ENCODE results near the gene NOS2.
A peak's percentile ranks its signal among the peaks of the same experiment; 100 is the strongest.

The NOS2 gene

DNA sequence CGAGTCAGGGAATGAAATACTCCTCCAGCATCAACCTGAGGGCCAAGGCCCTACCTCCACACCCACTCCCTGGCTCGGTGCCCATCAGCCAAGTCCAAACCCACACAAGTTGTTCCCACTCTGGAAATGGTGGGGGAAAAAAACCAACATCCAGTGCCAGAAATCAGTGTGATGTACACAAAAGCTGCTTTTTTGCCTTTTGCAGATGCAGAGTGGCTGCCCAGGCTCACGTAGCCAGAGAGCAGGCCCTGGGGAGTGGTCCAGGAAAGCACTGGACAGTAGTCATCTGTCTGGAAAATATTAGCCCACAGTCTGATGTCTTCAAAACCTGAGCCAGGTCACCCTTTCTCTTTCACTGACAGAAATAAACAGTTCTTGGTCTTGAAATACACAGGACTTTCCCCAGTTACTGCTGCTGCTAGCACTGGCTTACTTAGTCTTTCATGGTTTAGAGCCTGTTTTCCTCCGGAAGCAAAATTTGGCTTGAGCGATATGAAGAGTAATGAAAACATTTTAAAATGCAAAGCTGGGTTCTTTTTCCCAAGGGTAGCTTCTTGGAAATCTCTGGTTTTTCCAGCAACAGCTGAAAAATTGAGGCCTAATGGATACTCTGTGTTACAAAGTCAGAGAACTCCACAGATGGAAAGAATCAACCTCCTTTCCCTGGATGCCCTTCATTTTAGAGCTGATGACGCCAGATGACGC is 18.2 kb upstream of the NOS2 start:
- peak; percentile 53 for DNase-seq

DNA sequence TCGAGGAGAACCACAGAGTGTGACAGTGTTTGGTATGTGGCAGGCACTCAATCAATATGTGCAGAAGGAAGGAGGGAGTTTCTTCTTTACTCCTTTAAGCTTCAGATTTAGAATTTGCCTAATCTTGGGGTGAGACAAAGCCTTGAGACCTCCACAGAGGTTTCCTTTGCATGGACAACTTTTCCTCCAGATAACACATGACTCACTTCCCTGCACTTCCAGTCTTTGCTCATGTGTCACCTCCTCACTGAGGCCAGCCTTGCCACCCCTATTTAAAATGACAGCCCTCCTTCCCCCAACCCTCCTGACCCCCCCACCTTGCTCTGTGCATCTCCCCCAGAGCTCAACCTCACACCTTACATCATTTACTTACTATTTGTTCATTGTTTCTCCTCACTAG is 17.4 kb upstream of the NOS2 start:
- no peak for DNase-seq

DNA sequence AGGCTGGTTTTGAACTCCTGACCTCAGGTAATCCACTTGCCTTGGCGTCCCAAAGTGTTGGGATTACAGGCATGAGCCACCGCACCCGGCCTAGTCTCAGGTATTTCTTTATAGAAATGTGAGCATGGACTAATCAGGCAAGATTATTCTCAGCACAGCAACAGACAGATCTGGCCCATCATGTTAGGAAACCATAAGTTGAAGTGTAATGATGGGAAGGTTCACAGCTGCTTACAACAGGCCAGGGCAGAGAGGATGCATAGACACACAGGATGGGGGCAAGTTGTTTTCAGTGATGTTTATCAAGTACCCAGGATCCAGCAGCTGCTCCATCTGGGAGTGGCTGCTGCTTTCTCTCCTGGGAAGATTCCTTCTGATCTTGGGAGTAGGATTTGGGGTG is 16.6 kb upstream of the NOS2 start:
- DNase-seq, result peak; percentile 11

DNA sequence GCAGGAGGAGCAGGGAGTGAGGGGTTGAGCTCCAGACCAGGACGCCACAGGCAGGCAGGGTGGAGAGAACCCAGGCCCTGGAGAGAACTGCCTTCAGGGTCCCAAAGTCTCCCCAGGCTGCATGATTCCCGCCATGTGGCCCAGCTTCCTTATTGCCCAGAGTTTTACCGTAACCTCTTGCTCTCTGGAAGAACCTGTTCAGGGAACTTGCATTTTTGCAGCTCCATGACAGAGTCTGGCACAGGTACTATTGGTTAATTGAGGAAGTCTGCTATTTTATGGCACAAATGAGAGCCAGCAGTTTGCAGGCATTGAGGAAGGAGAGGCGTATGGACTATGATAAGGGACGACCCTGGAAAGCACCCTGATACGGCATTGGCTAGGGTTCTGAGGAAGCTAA is 11.6 kb upstream of the NOS2 start:
- DNase-seq, result no peak

DNA sequence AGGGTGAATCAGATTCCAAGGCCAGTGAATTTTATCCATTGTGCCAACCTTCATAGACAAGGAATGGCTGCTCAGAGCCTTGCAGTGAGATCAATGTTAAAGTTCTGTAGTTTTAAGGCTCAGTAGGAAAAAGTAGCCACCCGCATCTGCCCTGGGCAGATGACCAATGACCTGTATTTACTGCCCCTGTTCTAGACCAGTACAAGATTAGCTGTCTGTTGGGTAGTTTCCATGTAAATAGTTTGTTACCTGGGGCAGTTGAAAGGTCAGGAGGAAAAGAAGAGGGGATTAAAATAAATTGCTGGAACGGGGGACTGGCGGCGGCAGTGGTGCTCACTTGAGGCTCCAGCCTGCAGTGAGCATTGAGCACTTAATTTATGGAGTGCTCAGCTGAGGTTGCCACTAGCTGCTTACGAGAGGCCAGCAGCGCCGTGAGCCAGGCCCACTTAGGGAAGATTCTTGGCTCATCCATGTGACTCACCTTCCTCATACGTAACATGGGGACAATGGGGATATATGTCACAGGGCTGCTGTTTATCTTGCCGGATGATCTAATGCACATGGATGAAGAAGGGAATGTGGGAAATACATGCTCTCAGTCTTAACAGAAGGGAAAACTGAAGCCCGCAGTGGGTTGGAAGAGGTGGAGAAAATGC is 10.7 kb upstream of the NOS2 start:
- no peak for DNase-seq

DNA sequence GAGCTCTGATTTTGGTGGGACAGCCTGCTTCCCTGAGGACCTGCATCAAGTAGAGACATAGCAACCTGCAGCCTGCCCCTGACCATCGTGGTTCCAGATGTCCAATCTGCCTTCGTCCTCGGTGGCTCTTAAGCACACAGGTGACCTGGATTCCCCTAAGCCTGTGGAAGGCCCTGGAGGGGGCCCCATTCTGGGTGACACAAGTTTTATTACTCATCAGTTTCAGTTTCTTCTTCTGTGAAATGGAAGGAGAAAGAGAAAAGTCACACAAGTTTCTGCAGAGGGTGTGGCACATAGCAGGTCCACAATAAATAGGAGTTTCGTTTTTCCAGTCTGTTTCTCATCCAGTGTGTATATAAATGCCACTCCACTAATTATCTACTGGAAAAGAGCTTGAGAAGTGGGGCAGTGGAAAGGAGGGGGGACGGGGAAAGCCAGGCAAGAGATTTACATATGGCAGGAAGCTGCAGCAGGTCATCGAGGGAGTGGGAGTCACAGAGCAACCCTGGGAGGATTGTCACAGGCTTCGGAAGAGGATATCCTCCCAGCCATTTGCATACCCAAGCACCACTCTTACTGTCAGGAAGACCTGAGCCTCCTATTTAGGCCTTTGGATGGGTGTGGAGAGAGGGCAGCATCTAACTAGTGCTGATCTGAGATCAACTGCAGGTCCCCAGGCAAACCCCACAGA is 10.0 kb upstream of the NOS2 start:
- DNase-seq, result no peak

DNA sequence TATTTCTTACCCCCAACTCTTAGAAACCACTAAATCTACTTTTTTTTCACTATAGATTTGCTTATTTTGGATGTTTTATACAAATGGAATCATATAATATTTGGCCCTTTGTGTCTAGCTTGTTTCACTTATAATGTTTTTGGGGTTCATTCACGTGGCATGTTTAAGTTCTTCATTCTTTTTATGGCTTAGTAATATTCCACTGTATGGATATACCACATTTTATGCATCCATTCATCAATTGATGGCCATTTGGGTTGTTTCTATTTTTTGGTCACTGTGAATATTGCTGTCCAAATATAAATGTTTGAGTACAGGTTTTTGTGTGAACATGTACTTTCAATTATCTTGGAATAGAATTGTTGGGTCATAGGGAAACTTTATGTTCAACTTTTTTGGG is 9.2 kb upstream of the NOS2 start:
- no peak for DNase-seq

DNA sequence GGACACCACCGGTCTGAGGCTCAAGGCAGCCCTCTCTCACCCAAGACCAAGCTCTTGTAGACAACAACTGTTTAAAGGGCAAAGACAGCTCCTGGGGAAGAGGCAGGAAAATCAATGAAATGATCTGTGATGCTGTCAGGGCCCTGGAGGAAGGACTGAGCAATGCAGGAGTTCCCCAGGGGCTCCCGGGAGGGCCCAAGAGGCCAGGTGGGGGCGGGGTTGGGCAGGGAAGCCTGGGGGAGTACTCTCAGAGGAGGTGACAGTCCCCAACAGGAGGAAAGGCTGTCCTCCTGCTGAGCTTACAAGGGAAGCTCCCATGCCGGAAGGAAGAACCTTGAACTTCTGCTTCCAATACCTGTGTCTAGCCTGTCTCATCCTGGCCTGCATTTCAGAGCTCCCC is 8.3 kb upstream of the NOS2 start:
- no peak for DNase-seq

DNA sequence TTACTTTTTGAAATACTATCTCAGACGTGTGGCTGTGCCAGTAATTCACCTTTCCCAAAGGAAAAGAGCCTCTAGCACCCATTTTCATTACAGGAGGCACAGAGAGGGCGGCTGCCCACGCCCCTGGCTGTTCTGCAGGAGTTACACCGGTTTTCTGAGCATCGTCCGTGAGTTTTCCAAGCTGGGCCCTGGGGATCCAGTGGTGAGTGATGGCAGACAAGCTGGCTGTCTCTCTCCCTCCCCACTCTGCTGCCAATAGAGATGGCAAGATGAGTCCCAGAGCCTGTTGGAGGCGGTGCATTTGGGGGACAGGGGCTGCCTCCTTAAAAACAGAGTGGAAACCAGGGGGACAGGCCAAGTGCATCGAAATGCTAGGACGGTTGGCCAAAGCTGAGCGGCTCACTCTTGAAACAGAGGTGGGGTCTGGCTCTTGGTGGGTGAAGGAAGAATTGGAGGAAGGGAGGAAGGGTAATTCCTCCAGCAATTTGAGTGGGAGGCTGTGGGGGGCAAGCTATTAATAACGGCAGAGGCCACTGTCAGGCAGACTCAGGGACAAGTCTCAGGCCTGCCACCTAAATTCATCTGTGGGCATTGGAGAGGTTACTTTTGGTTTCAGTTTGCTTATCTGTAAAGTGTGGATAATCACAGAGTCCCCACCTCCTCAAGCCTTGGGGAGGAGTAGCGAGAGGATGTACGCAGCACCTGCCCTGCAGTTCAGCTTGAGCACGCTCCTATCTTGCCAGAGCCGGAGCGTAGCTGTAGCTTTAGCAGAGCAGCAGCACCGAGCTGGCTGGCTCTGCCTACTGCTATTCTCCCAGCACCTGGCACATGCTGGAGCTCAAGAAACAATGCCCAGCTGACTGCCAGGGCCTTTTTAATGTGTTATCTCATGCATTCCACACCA is 7.5 kb upstream of the NOS2 start:
- DNase-seq, result no peak

DNA sequence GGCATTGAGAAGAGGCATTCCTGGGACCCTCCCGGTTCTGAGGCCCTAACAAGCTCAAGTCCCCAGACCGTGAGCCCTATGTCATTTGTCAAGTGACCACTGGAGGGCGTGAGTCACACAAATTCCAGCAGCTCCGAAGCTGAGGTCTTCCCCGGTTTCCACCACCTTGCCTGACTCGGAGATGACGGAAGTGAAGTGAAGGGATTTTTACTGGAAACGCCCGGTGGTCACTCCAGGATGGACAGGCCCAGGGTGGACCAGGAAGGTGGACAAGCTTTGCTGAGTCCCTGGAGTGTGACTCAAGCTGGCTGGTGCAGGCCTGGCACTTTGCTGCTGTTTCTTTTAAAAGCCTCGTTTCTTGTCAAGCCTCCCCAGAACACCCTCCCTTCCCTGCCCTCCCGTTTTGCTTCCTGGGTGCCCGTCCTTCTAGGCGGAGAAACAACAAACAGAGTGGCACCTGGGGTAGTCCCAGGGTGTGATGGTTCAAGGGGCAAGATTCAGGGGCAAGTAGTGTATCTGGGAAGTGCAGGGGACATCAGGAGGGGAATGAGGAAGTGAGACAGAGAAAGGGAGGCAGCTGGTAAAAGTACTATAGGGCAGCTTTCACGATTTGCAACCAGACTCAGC is 5.3 kb upstream of the NOS2 start:
- DNase-seq, result peak; percentile 96

DNA sequence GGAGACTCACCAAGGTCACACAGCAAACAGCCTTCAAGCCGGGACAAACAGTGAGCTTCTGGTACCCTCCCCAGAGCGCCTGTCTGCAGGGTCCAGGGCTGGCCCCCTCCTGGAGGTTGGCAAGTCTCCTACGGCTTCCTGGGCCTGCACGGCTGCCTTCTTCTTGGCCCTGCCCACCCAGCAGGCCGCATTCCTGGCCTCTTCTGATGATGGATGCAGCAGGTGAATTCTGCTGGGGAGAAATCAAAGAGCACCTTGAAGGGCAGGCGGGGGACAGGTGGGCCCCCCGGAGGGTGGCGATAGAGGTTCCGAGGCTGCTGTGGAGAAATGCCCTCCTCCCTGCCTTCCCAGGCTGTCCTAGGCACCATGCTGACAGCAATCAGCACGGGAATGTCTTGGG is 3.8 kb upstream of the NOS2 start:
- DNase-seq, result no peak

DNA sequence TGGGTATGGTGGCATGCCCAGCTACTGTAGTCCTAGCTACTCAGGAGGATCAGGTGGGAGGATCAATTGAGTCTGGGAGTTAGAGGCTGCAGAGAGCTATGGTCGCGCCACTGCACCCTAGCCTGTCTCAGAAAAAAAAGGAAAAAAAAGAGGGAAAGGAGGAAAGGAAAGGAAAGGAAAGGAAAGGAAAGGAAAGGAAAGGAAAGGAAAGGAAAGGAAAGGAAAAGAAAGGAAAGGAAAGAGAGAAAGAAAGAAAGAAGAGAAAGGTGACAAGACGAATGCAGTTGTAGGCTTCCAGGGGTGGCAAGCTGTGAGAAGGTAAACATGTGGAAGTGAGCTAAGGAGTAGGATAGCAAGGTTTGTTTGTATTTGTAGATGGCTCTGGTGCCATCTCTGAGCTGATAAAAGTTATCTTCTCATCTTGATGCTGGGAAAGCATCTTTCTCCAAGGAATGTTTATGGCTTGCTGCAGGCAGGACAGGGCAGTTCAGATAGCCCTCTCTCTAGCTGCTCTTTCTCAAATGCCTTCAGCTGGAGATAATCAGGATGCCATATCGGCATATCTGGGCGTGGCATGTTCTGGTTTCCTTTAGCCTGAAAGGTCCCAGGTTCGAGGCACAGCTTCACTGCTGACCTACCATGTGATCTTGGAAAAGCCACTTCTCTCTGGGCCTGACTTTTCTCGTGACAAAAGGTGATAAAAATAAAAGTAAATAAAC is 2.8 kb upstream of the NOS2 start:
- DNase-seq, result no peak

DNA sequence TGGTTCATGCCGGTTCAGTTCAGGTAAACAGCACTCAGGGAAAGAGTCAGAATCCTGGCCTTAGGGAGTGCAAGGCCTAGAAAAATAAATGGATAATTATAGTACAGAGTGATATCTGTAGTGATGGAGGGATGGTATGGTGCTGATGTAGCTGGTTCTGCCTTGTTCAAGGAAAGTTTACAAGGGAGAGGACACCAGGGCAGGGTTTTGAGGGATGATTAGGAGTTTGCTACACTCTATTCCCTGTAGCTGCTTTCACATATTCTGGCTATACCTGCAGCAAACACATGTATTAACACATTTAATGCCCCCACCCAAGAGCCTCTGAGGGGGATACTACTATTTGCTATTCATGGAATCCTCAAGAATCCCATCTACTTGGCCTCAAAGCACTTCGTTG is 1.7 kb upstream of the NOS2 start:
- no peak for DNase-seq

DNA sequence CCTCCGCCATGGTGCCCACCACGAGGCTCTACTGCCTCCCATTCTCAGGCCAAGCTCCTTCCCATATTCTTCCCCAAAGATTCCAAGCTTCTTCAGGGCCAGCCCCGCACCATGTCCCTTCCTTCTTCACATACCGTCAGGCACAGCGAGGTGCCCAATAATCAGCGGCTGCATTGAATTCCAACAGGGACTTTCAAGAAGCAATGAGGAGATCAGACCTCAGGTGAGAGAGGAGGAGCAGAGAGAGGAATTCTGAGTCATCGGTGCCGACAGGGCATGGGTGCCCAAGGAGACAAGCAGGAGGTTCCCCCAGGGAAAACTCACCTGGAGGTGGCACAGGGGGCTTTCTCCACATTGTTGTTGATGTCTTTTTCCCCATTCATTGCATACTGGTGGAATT is 2.0 kb downstream of the NOS2 start:
- DNase-seq, result no peak

DNA sequence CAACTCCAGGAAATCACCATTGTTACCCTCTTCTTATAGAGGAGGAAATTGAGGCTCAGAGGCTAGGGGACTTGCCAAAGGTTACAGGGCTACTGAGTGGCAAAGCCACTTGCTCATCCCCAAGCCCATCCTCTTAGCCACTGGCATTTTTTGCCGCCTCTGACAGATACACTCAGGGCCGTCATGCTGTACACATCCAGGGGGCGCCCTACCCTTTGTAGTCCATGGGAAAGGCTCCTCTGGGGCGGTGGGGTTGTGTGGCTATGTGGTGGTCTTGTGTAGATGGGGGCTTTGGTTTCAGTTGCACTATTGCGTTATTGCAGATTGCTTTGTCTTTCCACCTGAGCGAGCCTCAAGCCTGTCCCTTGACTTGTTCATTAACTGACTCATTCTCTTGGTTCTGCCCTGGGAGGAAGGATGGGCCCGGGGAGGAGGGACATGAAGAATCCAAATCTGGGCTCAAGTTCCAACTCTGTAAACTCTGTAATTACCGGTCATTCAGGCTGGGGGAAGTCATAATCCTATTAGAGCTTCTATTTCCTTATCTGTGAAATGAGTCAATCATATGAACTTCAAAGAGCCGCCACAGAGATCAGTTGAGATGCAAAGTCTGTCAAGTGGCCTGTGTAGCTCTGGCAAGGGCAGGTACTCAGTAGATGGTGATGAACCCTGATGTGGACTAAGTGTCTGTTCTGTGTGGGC is 2.8 kb downstream of the NOS2 start:
- peak; percentile 4 for DNase-seq

DNA sequence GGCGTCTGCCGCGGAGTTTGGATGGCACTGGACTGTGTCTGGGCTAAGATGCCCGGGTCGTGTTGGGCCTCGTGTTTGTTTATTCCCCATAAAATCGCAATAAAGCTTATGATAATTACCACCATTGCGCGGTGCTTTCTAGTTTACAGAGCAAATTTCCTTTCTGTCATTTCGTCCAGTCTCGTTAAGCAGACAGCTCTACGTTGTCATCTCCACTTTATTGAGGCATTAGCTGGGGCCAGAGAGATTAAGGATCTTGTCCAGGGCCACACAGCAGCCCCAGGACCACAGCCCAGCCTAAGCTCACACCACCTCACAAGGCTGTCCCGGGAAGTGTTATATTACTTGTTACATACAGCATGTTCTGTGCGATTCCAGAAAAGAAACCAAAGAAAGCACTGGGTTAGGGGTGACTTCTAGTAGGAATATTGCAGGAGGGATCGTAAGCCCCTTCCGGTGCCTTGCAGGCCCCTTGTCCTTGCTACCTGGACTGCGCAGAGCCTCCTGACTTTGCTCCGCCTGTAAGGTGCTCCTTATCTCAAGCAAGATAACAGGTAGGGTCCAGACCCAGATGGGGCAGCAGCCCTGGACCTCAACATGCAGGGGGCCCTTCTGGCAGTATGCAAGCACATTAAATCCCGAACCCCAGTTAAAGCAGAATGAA is 6.3 kb downstream of the NOS2 start:
- no peak for DNase-seq

DNA sequence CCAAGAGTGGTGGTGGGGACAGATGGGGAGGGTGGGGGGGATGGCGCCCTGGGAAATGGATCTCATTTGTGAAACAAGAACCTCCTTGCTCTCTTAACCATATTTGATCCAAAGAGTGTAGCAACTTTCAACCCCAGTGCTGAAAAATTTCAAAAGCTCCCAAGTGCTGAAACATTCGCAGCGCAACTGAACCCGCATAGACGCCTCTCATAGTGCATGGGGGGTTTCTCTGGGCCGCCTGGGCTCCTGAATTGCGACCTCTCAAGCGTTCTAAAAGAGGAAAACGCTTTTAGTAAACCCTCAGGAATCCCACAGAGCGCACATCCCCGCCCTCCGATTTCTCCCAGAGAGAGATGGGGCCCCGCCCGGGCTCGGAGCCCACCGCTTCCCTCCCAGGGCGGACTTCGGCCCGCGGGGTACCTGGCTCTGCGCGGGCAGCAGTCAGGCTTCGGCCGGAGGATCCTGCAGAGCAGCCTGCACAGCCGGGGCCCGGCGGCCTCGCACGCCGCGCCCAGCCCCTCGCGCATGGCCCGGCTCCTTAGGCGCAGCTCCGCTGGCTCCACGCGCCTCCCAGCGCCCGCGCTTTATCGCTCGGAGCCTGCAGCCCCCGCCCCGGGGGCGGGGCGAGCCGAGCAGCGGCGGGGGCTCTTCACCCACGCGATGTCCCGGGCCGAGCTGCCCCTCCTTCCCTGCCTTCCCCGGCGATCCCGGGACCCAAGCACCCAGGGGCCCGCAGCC is 7.0 kb downstream of the NOS2 start:
- DNase-seq, result peak; percentile 57

DNA sequence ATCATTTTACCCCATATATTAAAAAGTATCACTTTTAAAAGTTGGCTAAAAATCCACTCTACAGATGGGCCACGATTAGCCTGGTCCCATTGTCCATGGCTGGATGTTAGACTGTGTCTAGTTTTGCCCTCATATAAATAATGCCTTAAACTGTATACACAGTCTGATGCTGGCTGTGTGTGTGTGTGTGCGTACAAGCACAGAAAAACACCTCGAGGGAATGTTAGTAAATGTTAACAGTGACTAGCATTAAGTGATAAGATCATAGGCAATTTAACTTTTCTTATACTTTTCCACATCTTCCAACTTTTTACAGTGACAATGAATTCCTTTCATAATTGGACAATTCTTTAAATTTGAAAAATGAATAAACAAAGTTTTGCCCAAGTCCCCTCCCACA is 8.2 kb downstream of the NOS2 start:
- no peak for DNase-seq

DNA sequence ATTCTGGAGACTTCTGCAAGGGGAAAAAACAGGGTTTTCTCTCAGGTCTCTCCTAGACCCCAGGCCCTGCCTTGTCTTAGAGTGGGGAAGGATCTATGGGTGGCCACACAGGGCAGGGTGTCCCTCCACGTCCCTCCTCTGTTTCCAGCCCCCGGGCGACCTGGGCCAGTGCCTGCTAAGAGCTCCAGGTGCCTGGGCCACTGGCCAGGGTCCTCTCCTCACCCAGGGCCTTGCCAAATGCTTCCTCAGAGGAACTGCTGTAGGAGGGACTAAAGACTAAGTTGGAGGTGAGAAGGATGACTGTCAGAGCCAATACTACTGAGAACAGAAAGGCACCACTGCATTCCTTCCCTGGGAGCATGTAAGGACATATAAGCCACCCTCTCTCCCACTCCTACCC is 11.4 kb downstream of the NOS2 start:
- DNase-seq, result no peak

Measured in eye (tissue), 1 donor.